HG02870 (cell line): ENCODE data around the gene MED13.
A peak's percentile ranks its signal among the peaks of the same experiment; 100 is the strongest.

Experiments
- ATAC-seq: cut with Tn5 transposase; IDR thresholded peaks from one replicate; pipeline ENCODE4 v1.9.1; 2021; ENCODE audit warnings: mild to moderate bottlenecking, moderate library complexity; ENCODE audit not compliant: unreplicated experiment

The MED13 gene, protein sequence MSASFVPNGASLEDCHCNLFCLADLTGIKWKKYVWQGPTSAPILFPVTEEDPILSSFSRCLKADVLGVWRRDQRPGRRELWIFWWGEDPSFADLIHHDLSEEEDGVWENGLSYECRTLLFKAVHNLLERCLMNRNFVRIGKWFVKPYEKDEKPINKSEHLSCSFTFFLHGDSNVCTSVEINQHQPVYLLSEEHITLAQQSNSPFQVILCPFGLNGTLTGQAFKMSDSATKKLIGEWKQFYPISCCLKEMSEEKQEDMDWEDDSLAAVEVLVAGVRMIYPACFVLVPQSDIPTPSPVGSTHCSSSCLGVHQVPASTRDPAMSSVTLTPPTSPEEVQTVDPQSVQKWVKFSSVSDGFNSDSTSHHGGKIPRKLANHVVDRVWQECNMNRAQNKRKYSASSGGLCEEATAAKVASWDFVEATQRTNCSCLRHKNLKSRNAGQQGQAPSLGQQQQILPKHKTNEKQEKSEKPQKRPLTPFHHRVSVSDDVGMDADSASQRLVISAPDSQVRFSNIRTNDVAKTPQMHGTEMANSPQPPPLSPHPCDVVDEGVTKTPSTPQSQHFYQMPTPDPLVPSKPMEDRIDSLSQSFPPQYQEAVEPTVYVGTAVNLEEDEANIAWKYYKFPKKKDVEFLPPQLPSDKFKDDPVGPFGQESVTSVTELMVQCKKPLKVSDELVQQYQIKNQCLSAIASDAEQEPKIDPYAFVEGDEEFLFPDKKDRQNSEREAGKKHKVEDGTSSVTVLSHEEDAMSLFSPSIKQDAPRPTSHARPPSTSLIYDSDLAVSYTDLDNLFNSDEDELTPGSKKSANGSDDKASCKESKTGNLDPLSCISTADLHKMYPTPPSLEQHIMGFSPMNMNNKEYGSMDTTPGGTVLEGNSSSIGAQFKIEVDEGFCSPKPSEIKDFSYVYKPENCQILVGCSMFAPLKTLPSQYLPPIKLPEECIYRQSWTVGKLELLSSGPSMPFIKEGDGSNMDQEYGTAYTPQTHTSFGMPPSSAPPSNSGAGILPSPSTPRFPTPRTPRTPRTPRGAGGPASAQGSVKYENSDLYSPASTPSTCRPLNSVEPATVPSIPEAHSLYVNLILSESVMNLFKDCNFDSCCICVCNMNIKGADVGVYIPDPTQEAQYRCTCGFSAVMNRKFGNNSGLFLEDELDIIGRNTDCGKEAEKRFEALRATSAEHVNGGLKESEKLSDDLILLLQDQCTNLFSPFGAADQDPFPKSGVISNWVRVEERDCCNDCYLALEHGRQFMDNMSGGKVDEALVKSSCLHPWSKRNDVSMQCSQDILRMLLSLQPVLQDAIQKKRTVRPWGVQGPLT (N-terminal part only)

DNA sequence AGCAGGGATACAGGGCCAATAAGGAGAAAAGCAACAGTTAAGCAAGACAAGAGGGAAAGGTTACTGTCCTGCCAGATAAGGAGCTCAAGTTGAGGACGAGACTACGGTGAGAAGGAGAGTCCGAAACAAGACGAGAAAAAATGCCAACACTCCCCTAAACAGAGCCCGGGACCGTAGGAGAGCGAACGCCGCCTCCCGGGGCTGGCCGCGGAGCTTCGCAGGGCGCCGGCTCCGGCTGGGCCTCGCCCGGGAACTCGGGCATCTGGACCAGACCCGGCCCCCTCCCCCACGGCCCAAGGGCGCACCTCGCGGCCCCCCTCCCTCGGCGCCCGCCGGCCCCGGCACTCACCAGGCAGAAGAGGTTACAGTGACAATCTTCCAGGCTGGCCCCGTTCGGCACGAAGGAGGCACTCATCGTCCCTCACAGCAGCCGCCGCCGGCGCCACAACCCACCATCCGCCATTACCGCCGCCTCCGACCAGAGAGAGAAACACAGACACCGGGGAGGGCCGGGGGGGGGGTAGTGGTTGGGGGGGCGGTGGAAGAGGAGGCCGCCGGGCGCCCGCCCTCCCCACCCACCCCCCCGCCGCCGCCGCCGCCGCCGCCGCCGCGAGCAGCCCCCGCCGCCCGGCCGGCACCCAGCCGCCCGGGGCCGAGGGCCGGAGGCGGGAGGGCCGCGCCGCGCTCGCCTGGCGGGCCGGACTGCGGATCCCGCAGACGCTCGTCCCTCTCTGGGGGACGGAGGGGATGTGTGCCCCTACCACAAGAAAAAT lies at the start of gene MED13:
Gene MED13, minus strand, starts transcription at position 488 of the 773 bp plus-strand sequence. Its CDS starts 73 bp downstream, at position 415.
- no peak for ATAC-seq

GRCh38 chr17:62112229-62112628 lies 47.2 kb upstream of the MED13 start:
- no peak for ATAC-seq

GRCh38 chr17:62111562-62112171 lies 46.6 kb upstream of the MED13 start:
- no peak for ATAC-seq

DNA sequence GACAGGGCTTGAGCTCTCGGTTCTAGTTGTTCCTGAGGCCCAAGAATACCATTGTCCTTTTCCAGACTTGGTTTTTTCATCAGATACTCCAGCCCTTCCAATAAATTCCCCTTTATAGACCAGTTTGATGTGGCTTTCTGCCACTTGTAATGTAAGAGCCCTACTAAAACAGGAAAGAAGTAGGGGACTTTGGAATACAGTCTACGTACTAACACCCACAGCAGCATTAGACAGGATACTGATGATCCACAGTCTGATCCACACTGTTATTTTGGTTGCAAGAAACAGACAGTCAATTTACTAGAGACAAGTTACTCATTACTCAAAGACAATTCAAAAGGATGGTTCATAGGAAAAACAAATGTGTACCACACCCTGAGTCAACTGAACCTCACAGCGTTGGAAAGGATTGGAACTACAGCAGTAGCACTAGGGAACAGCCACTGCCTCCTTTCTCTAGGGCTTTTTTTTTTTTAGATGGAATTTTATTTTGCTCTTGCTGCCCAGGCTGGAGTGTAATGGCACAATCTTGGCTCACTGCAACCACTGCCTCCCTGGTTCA lies 45.9 kb upstream of the MED13 start:
- no peak for ATAC-seq

GRCh38 chr17:62109924-62110323 lies 44.8 kb upstream of the MED13 start:
- ATAC-seq: no peak

- peak; percentile 97 for ATAC-seq
Measured at GRCh38 chr17:62109378-62109902, 44.4 kb upstream of the MED13 start.

- ATAC-seq: no peak
Measured at GRCh38 chr17:62105861-62106260, 40.8 kb upstream of the MED13 start.

- no peak for ATAC-seq
Measured at GRCh38 chr17:62105357-62105756, 40.3 kb upstream of the MED13 start.

GRCh38 chr17:62101515-62101914 lies 36.4 kb upstream of the MED13 start:
- ATAC-seq: no peak

DNA sequence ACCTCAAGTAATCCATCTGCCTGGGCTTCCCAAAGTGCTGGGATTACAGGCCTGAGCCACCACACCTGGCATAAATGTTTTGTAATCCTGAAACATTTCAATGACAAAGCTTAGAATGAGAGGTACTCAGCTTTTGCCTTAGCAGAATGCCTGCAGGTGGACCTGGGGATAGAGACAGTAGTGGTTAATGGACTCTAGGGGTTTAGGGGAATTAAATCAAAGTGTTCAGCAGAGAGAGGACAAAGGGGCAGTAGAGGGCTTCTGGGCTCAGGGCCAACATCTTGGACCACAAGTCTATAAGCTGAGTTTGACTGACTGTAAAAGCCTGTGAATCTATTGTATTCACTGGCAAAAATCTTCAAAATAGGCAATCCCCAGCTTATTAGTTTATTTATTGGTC lies 36.0 kb upstream of the MED13 start:
- ATAC-seq: no peak

DNA sequence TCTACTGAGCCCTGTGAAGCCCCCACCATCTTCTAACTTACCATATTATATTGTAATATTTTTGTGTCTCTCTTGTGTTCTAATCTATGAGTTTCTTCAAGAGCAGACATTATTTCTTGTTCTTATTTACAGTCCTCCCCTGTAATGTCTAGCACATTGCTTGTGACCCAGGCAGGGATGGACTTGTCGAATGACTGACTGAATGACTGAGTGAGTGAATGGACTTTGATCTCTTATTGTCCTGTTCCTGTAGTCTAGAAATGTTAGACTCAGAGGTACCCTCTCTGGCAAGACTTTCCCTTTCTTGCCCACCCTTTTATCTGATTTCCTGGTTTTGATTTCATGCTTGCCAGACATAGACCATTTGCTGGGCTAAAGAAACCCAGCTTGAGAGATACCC lies 35.0 kb upstream of the MED13 start:
- no peak for ATAC-seq

DNA sequence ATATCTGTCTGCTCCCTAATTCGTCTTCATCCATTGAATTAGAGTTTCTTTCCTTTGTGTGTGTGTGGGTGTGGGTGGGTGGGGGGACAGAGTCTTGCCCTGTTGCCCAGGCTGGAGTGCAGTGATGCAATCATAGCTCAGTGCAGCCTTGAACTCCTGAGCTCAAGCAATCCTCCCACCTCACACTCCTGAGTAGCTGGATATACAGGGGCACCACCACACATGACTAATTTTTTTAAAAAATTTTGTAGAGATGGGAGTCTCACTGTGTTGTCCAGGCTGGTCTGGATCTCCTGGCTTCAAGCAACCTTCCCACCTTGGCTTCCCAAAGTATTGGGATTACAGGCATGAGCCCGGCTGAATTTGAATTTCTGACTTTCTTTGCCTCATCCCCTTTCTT lies 34.5 kb upstream of the MED13 start:
- no peak for ATAC-seq

GRCh38 chr17:62098623-62099231 lies 33.6 kb upstream of the MED13 start:
- peak; percentile 87 for ATAC-seq

GRCh38 chr17:62096401-62096670 lies 31.3 kb upstream of the MED13 start:
- no peak for ATAC-seq

GRCh38 chr17:62094175-62094574 lies 29.1 kb upstream of the MED13 start:
- no peak for ATAC-seq

DNA sequence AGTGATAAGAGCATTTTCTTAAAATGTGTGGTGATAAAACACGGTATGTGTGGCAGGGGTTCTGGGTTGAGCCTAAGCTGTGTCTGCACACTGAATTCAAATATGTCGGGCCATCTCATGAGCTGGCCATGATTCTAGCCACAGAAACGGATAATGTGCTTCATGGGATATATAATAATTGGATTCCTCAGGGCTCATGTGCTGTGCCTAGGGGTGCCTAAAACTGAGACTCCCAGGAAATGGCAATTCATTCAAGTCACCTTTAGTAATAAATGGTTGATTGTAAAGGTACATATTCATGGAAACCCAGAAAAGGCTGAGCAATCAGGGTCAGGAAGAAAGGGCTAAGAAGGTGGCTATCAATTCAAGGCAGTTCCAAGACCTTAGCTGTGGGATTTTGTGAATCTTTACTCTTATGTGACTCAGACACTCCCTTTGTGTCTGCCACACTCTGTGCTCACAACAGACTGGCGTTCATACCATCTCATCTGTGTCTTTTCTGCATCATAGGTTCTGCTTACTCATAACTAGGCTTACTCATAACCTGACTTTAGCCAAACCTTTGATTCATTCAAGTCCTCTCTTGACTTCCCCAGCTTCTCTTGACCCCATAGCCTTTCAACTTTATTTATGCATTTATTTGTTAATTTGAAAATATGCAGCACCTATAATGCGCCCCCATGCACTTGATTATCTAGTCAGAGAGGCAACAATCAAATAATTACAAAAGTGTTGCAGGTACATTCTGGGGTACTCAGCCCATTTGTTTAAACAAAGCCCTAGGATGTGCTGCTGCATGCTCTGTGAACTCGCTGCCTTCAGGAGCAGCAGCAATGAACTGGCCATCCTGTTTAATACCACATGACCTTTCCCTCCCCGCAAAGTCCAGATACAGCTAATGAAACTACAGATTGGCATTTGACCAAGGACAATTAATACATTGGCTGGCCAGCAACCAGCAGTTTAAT lies 28.4 kb upstream of the MED13 start:
- peak; percentile 95 for ATAC-seq

- no peak for ATAC-seq
Measured at GRCh38 chr17:62092784-62093183, 27.7 kb upstream of the MED13 start.

DNA sequence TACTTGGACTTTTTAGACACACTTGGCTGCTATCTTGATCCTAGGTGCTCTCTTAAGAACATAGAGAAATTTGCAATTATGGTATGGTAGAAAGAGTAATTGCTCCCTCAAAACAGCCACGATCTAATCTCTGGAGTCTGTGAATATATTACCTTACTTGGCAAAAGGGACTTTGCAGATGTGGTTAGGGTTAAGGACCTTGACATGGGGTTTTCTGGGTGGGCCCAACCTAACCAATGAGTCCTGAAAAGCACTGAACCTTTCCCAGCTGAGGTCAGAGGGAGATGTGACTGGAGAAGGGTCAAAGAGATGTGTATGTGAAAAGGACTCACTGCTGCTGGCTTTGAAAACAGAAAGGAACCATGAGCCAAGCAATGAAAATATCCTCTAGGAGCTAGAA lies 26.7 kb upstream of the MED13 start:
- no peak for ATAC-seq
